A549 (cell line): ENCODE data around the gene ALDH3B1. TPM values are rescaled to one million over a fixed set of nuclear protein-coding genes. Genes with fewer than 3 reads are reported as not detected.

Experiments used
- ATAC-seq, 2 experiments: fragments of 200-7000 bp in 1 of 2; fragments of >200 bp in 1 of 2; cut with Nextera tagmentation in 1 of 2; cut with Tn5 transposase in 1 of 2; 3 replicates each; pipeline versions ENCODE4 v1.8.0 to v1.9.1; 2018 to 2020; ENCODE audit warnings: mild to moderate bottlenecking in 1 of 2, moderate library complexity in 1 of 2
- CTCF ChIA-PET: fragments of 300-600 bp; sonication (Branson Sonifier 250); formaldehyde crosslinking; extraction: SDS; loops from one replicate; lab custom pipeline; 2021; ENCODE audit warnings: antibody characterized with exemption, inconsistent platforms; lab: Yijun Ruan, JAX
- POLR2A ChIA-PET: fragments of 350-600 bp; formaldehyde crosslinking; extraction: SDS; loops from one replicate; lab custom pipeline; 2021; ENCODE audit warnings: antibody characterized with exemption, inconsistent platforms; lab: Yijun Ruan, JAX
- DNase-seq, 2 experiments: peaks; one replicate each; pipeline versions ENCODE4 v3.0.0 to v3.0.0-alpha.2; 2011 to 2016; ENCODE audit warnings: low read depth in 1 of 2, low spot score in 1 of 2
- FAIRE-seq: peaks from 2 replicates; lab custom pipeline; 2011; peaks lifted over from hg19 to GRCh38; lab: Jason Lieb, UNC
- H3K27ac ChIP-seq, 2 experiments: fragments of >200 bp; sonication (Bioruptor Twin); formaldehyde crosslinking; 3 replicates each; pipeline ENCODE4 v1.5.1; 2016 to 2017
- H3K4me1 ChIP-seq: fragments of >200 bp; sonication (Bioruptor Twin); formaldehyde crosslinking; 3 replicates; pipeline ENCODE4 v1.6.1; 2016
- H3K4me2 ChIP-seq: fragments of >200 bp; sonication (Bioruptor Twin); formaldehyde crosslinking; 3 replicates; pipeline ENCODE4 v1.6.1; 2016
- H3K4me3 ChIP-seq: fragments of >200 bp; sonication (Bioruptor Twin); formaldehyde crosslinking; 3 replicates; pipeline ENCODE4 v1.5.1; 2016
- H3K9me3 ChIP-seq: fragments of >200 bp; sonication (Bioruptor Twin); formaldehyde crosslinking; 3 replicates; pipeline ENCODE4 v1.6.1; 2016
- BCL3 ChIP-seq: fragments of >200 bp; sonication (Bioruptor Twin); formaldehyde crosslinking; IDR thresholded peaks from 3 replicates; pipeline ENCODE4 v1.6.1; 2016
- BHLHE40 ChIP-seq: IDR thresholded peaks from 2 replicates; pipeline ENCODE4 v1.6.1; 2012; ENCODE audit warnings: low read depth, low read length, inconsistent platforms
- CBX2 ChIP-seq: fragments of 200-600 bp; sonication (generic); IDR thresholded peaks from 2 replicates; pipeline ENCODE4 v1.6.1; 2016; ENCODE audit warnings: low read depth, mild to moderate bottlenecking, borderline replicate concordance
- CBX8 ChIP-seq: fragments of 200-600 bp; sonication (generic); IDR thresholded peaks from 2 replicates; pipeline ENCODE4 v1.6.1; 2016
- CEBPB ChIP-seq, 2 experiments: fragments of >200 bp in 1 of 2; sonication (Bioruptor Twin) in 1 of 2; formaldehyde crosslinking in 1 of 2; IDR thresholded peaks; 2 replicates each; pipeline ENCODE4 v1.6.1; 2012 to 2016
- CHD4 ChIP-seq: fragments of 200-600 bp; sonication (generic); IDR thresholded peaks from 2 replicates; pipeline ENCODE4 v1.6.1; 2016; ENCODE audit warnings: antibody characterized with exemption, mild to moderate bottlenecking, borderline replicate concordance
- E2F6 ChIP-seq: IDR thresholded peaks from 2 replicates; pipeline ENCODE4 v1.6.1; 2012; ENCODE audit warnings: low read depth, borderline replicate concordance
- EHF ChIP-seq: fragments of 250-450 bp; sonication (Bioruptor Pico); IDR thresholded peaks from 2 replicates; pipeline ENCODE4 v1.5.0; 2020; ENCODE audit warnings: mild to moderate bottlenecking
- EHMT2 ChIP-seq: fragments of 200-600 bp; sonication (generic); IDR thresholded peaks from 2 replicates; pipeline ENCODE4 v1.6.1; 2016; ENCODE audit warnings: antibody characterized with exemption, low read depth, mild to moderate bottlenecking, moderate library complexity
- ELK1 ChIP-seq: fragments of 150-350 bp; IDR thresholded peaks from 2 replicates; pipeline ENCODE4 v1.6.1; 2014; ENCODE audit warnings: low read depth, mild to moderate bottlenecking, low read length
- EP300 ChIP-seq, 2 experiments: fragments of >200 bp; sonication (Bioruptor Twin); formaldehyde crosslinking; IDR thresholded peaks; 2 replicates in 1 of 2; 3 replicates in 1 of 2; pipeline ENCODE4 v1.6.1; 2016 to 2017
- HMGXB4 ChIP-seq: fragments of 250-450 bp; sonication (Bioruptor Pico); IDR thresholded peaks from 2 replicates; pipeline ENCODE4 v1.5.0; 2021; ENCODE audit warnings: mild to moderate bottlenecking, moderate library complexity, borderline replicate concordance
- HOXA7 ChIP-seq: fragments of 250-450 bp; sonication (Bioruptor Pico); IDR thresholded peaks from 2 replicates; pipeline ENCODE4 v1.5.0; 2020; ENCODE audit warnings: mild to moderate bottlenecking, moderate library complexity
- HOXB13 ChIP-seq: fragments of 250-450 bp; sonication (Bioruptor Pico); IDR thresholded peaks from 2 replicates; pipeline ENCODE4 v1.5.0; 2020; ENCODE audit warnings: low read depth, mild to moderate bottlenecking, moderate library complexity
- HOXB5 ChIP-seq: fragments of 250-450 bp; sonication (Bioruptor Pico); IDR thresholded peaks from 2 replicates; pipeline ENCODE4 v1.5.0; 2020; ENCODE audit warnings: mild to moderate bottlenecking, moderate library complexity
- KDM1A ChIP-seq: fragments of 200-600 bp; sonication (generic); IDR thresholded peaks from 2 replicates; pipeline ENCODE4 v1.6.1; 2016; ENCODE audit warnings: low read depth, mild to moderate bottlenecking
- MYC ChIP-seq: IDR thresholded peaks from 2 replicates; pipeline ENCODE4 v1.6.1; 2012; ENCODE audit warnings: mild to moderate bottlenecking, inconsistent platforms, low read length, improper control_type of control experiment, borderline replicate concordance
- NFE2L2 ChIP-seq: fragments of 150-350 bp; conservative IDR thresholded peaks from 2 replicates; pipeline ENCODE4 v1.6.1; 2014; ENCODE audit warnings: low read length
- NR3C1 ChIP-seq: fragments of >200 bp; sonication (Bioruptor Twin); formaldehyde crosslinking; IDR thresholded peaks from 3 replicates; pipeline ENCODE4 v1.6.1; 2017
- PBX3 ChIP-seq: IDR thresholded peaks from 2 replicates; pipeline ENCODE4 v1.6.1; 2012
- RAD21 ChIP-seq, 2 experiments: fragments of >200 bp in 1 of 2; sonication (Bioruptor Twin) in 1 of 2; formaldehyde crosslinking in 1 of 2; IDR thresholded peaks in 1 of 2; conservative IDR thresholded peaks in 1 of 2; 2 replicates in 1 of 2; 3 replicates in 1 of 2; pipeline ENCODE4 v1.6.1; 2012 to 2018; ENCODE audit warnings: inconsistent platforms in 1 of 2
- RFX5 ChIP-seq: fragments of 450-650 bp; IDR thresholded peaks from 2 replicates; pipeline ENCODE4 v1.7.1; 2014; ENCODE audit warnings: antibody characterized with exemption, mild to moderate bottlenecking, moderate library complexity
- SREBF2 ChIP-seq: fragments of 450-650 bp; IDR thresholded peaks from 2 replicates; pipeline ENCODE4 v1.6.1; 2014; ENCODE audit warnings: mild to moderate bottlenecking, moderate library complexity
- TP53 ChIP-seq: fragments of 250-450 bp; sonication (Bioruptor Pico); IDR thresholded peaks from 2 replicates; pipeline ENCODE4 v1.5.0; 2021; ENCODE audit warnings: mild to moderate bottlenecking, moderate library complexity
- USF2 ChIP-seq: fragments of 450-650 bp; IDR thresholded peaks from 2 replicates; pipeline ENCODE4 v1.6.1; 2014; ENCODE audit warnings: antibody characterized with exemption
- WGBS: methylation state at CpG from one replicate; pipeline ENCODE4 v1.1.6; 2017; ENCODE audit errors: missing lambda C conversion rate; 5-methylcytosine and 5-hydroxymethylcytosine counted together
- polyA plus RNA-seq, 4 experiments: library from polyadenylated mRNA; depleted of rRNA in 3 of 4; stranded (reverse); fragments of >200 nt; fragmentation: RNase III in 1 of 4; extraction: RNeasy Plus Mini Kit Qiagen cat#74134 plus additional on column Dnase treatment in 1 of 4; gene quantifications; 2 replicates in 3 of 4; 3 replicates in 1 of 4; pipeline ENCODE4 v1.2.3, GENCODE V29; 2011 to 2017

Gene ALDH3B1
- polyA plus RNA-seq, 2 of the 4 experiments (the other 2 are of a cell fraction) = 93.7 to 130 TPM

- TF ChIP-seq CBX2 (no peak), ELK1 (no peak), CHD4 (no peak), SREBF2 (no peak), CEBPB (IDR thresholded peaks at IDR 0.05) (no peak), HOXB5 (CRISPR knock-in tag) (peak; percentile 89), EP300 (IDR thresholded peaks at IDR 0.05) (no peak), EHMT2 (no peak), BHLHE40 (no peak), EHF (CRISPR knock-in tag) (peak; percentile 93), HOXB13 (CRISPR knock-in tag) (peak; percentile 95), RAD21 (conservative IDR thresholded peaks at IDR 0.05 in 1 of 2, IDR thresholded peaks at IDR 0.05 in 1 of 2) (no peak), USF2 (no peak), BCL3 (no peak), NFE2L2 (no peak), RFX5 (no peak), MYC (no peak; the same call in 1 of the 2 replicates), TP53 (peak; percentile 82), KDM1A (no peak), NR3C1 (no peak)
- TF ChIP-seq, all 56 proteins: peak for 12
Measured at GRCh38 chr11:68014947-68015447, 4.9 kb downstream of the ALDH3B1 start (continued).

- FAIRE-seq = no peak
- H3K4me2 ChIP-seq = peak overlapping the region; percentile 96
Measured at GRCh38 chr11:68015467-68015866, 5.3 kb downstream of the ALDH3B1 start.

More at GRCh38 chr11:68015467-68015866, 5.3 kb downstream of the ALDH3B1 start:
- ChIA-PET POLR2A (interaction anchor here (2.8 to 3.8 kb wide), 2 partner anchors 11 to 22 kb away, joined by 13 to 37 read pairs; no protein-coding TSS in a partner anchor), CTCF (interaction anchor here (1.4 to 3.9 kb wide), 6 partner anchors 7 to 22 kb away, joined by 3 to 23 read pairs (median 6); no protein-coding TSS in a partner anchor)
- DNase-seq (no peak), ATAC-seq (no peak)
- Histone ChIP-seq H3K4me3 (peak overlapping the region; percentile 20; the same call in 1 of the 3 replicates), H3K27ac (peak overlapping the region; percentile 99 to 100), H3K4me1 (peaks cover 89% of the 10 kb centered on the region), H3K9me3 (no peaks in the 10 kb centered on the region)
- 91% methylated on average over 8 of the region's 8 CpGs for WGBS
- TF ChIP-seq E2F6 (no peak), HMGXB4 (CRISPR knock-in tag) (no peak), EP300 (IDR thresholded peaks at IDR 0.05) (no peak), PBX3 (no peak), HOXA7 (CRISPR knock-in tag) (peak; percentile 11; the same call in 1 of the 2 replicates), CBX8 (no peak), HOXB5 (CRISPR knock-in tag) (0 out of 2 replicates have a peak, but pooled peaks have one; percentile 22), CEBPB (IDR thresholded peaks at IDR 0.05) (no peak), HOXB13 (CRISPR knock-in tag) (no peak)
